ENCODE measurements around the gene CRMP1. TPM values are rescaled to one million over a fixed set of nuclear protein-coding genes. Genes with fewer than 3 reads are reported as not detected.

CRMP1 gene
- total and polyA plus RNA-seq, 3 donors from 2014 or later = 5.0 to 9.4 (median 8.9) TPM

DNA sequence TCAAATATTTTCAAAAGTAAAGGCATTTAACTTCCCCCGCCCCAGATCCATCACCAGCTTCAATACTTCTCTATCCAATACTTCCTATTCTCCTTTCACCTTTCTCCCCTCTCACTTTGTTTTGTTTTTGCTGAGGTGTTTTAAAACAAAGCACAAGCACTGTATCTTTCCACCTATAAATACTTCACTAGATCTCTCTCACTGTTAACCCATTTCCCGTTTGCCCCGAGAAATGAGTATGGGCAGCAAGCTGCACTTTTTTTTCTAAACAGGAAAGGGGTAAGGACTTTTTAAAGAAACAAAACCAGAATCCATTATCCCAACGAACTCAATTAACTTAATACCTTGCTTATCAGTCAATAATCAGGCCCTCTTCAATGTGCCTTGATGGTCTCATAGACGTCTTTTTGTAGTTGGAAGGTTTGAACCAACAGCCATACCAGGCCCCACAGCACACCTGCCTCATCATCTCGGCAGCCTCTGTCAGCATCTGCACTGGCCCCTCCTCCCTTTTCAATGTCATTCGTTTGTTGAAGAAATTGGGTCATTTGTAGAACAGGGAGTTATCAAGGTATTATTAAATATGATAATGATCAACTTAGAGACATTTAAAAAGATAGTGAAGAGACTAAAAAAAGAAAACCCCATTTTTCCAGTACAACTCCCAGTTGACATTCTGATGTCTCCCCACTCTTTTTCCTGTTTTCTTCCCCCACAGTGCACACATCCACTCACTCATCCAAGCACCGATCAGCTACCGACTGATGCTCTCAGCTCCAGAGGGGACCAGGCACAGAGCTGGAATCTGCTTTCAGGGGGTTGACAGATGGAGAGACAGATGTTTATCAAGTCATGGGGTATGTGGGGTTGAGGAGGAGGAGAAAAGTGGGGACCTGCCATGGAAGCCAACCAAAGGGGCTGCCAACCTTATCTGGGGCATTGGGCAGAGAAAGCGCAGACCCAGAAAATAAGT lies 25.8 kb downstream of the CRMP1 start:
- WGBS, 2 donors = 83 to 90% methylated on average over 10 of the region's 10 CpGs
- H3K27me3 ChIP-seq = no peaks in the 10 kb centered on the region
- H3K4me1 ChIP-seq = no peaks in the 10 kb centered on the region
- no peak for TF ChIP-seq POLR2A (IDR thresholded peaks at IDR 0.05)
- TF ChIP-seq, protein P1, sequence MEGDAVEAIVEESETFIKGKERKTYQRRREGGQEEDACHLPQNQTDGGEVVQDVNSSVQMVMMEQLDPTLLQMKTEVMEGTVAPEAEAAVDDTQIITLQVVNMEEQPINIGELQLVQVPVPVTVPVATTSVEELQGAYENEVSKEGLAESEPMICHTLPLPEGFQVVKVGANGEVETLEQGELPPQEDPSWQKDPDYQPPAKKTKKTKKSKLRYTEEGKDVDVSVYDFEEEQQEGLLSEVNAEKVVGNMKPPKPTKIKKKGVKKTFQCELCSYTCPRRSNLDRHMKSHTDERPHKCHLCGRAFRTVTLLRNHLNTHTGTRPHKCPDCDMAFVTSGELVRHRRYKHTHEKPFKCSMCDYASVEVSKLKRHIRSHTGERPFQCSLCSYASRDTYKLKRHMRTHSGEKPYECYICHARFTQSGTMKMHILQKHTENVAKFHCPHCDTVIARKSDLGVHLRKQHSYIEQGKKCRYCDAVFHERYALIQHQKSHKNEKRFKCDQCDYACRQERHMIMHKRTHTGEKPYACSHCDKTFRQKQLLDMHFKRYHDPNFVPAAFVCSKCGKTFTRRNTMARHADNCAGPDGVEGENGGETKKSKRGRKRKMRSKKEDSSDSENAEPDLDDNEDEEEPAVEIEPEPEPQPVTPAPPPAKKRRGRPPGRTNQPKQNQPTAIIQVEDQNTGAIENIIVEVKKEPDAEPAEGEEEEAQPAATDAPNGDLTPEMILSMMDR (IDR thresholded peaks at IDR 0.05) = no peak
- H3K27ac ChIP-seq = no peak overlapping the region
- no peak for DNase-seq
- H3K9me3 ChIP-seq = no peaks in the 10 kb centered on the region
- no peak overlapping the region for H3K4me3 ChIP-seq
- no peaks in the 10 kb centered on the region for H3K36me3 ChIP-seq (ENCODE audit: low read depth, missing control alignments)
- intact Hi-C loops (cut with DNase I; ENCODE audit: low total_unique reads) = no loop called here

DNA sequence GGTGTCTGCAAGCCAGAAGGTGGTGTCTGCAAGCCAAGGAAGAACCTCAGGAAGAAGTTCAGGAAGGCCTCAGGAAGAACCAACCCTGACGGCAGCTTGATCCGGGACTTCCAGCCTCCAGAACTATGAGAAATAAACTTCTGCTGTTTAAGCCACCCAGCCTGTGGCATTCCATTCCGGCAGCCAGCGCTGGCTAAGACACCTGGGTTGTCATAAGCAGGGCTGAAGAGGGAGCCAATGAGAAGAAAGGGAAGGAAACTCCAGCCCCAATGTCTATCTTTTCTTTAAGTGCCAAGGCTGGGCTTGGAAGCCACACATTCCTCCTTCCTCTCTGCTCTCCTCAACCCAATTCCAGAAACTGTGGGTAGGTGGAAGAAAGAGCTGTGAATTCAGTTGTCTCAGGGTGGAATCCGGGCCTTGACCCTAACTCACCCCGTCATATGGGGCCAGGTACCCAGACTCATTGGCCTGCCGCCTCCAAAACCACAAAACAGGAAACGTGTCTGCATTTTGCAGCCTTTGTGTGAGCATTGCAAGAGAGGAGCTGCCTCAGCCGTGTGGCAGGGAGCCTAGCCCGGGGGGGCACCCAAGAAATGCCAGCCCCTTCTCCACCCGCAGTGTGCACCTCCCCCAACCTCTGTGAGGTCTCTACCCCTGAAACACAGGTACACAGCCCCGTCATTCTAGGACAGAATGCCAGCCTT lies 26.8 kb downstream of the CRMP1 start:
- intact Hi-C loops (cut with DNase I; ENCODE audit: low total_unique reads) = no loop called here
- Histone ChIP-seq H3K4me1 (no peaks in the 10 kb centered on the region), H3K4me3 (no peak overlapping the region), H3K9me3 (no peaks in the 10 kb centered on the region), H3K27ac (no peak overlapping the region), H3K27me3 (no peaks in the 10 kb centered on the region), H3K36me3 (ENCODE audit: low read depth, missing control alignments) (no peaks in the 10 kb centered on the region)
- TF ChIP-seq, protein P1 (IDR thresholded peaks at IDR 0.05) = no peak
- no peak for TF ChIP-seq POLR2A (IDR thresholded peaks at IDR 0.05)
- WGBS, 2 donors = 79 to 86% methylated on average over 12 of the region's 12 CpGs
- no peak for DNase-seq

DNA sequence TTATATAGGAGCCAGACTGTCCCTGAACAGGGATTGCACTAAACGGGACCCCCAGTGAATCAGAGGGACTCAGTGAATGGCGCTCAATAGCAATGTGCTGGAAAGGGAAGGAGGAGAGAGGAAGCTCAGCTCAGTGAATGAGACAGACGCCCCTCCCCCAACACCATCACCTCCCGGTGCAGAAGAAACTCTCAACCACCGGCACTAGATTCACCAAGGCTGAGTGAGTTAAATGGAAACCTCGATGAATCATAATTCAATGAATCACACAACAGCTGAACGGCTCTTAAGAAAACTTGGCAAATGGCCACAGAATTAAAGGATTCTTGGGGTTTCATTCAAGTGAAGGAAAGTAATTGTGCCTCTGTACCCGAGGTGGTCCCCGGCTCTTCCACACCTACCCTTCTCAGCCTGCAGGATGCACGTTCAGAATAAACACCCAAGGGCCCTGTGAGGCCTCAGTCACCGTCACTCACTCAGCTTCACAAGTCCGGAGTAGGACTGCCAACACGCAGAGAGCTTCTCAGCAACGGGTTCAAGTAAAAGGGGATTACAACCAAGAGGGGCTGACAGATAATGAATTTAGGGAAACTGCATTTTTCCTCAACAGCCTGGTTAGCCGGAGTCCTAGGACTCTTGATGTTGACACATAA lies 29.3 kb downstream of the CRMP1 start:
- H3K27ac ChIP-seq = no peak overlapping the region
- no peaks in the 10 kb centered on the region for H3K36me3 ChIP-seq (ENCODE audit: low read depth, missing control alignments)
- intact Hi-C loops (cut with DNase I; ENCODE audit: low total_unique reads) = no loop called here
- TF ChIP-seq POLR2A (IDR thresholded peaks at IDR 0.05) = no peak
- TF ChIP-seq, protein P1 (IDR thresholded peaks at IDR 0.05) = no peak
- 66 to 72% methylated on average over 14 to 15 of the region's 15 CpGs for WGBS, 2 donors
- H3K4me1 ChIP-seq = no peaks in the 10 kb centered on the region
- no peak for DNase-seq
- H3K27me3 ChIP-seq = no peaks in the 10 kb centered on the region
- H3K4me3 ChIP-seq = no peak overlapping the region
- H3K9me3 ChIP-seq = no peaks in the 10 kb centered on the region

DNA sequence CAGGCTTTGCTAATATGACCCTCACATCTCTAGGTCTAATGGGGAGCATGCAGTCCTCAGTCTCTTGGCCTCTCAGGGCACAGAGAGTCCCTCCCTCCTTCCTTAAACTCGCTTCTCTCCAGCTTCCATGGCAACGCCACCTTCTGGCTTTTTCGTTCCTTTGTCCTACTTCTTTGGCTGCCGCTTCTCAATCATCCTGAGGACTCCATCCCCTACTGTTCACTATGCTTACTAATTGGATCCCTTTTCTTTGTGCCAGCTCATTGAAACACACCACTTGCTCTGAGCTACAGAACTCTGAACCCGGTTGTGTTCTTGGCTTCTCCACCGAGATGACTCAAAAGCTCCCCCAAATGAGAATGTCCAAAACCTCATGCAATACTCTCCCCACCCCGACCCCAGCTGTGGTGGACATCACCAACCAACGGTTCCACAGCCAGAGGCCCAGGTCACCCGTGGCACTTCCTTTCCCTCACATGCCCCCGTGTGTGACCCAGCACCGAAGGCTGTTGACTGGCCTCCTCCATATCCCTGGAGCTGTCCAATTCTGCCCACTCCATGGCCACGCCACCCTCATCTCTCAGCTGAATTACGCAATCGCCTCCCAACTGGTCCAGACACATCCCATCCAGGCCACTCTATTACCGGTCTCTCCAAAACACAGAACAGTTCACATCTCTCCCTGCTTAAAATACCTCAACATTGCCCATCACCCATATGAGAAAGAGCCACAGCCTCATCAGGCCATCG lies 34.7 kb downstream of the CRMP1 start:
- intact Hi-C loops (cut with DNase I; ENCODE audit: low total_unique reads) = no loop called here
- H3K9me3 ChIP-seq = no peaks in the 10 kb centered on the region
- H3K4me3 ChIP-seq = no peak overlapping the region
- WGBS, 2 donors = 90 to 91% methylated on average over 16 of the region's 16 CpGs
- no peaks in the 10 kb centered on the region for H3K4me1 ChIP-seq
- H3K36me3 ChIP-seq (ENCODE audit: low read depth, missing control alignments) = no peaks in the 10 kb centered on the region
- H3K27ac ChIP-seq = no peak overlapping the region
- TF ChIP-seq, protein P1 (IDR thresholded peaks at IDR 0.05) = no peak
- no peak for TF ChIP-seq POLR2A (IDR thresholded peaks at IDR 0.05)
- no peak for DNase-seq
- no peaks in the 10 kb centered on the region for H3K27me3 ChIP-seq
